ENCODE measurements around the gene PCDHGB4. TPM values are rescaled to one million over a fixed set of nuclear protein-coding genes. Genes with fewer than 3 reads are reported as not detected.
A peak's percentile ranks its signal among the peaks of the same experiment; 100 is the strongest.
"Not testable (repeated sequence)": the region's sequence is repeated elsewhere in the genome, so short reads cannot be mapped to it uniquely, and the experiment has no call there.

Gene PCDHGB4
- total RNA-seq, 4 donors from 2014 or later, result 1.2 to 3.8 (median 2.8) TPM

DNA sequence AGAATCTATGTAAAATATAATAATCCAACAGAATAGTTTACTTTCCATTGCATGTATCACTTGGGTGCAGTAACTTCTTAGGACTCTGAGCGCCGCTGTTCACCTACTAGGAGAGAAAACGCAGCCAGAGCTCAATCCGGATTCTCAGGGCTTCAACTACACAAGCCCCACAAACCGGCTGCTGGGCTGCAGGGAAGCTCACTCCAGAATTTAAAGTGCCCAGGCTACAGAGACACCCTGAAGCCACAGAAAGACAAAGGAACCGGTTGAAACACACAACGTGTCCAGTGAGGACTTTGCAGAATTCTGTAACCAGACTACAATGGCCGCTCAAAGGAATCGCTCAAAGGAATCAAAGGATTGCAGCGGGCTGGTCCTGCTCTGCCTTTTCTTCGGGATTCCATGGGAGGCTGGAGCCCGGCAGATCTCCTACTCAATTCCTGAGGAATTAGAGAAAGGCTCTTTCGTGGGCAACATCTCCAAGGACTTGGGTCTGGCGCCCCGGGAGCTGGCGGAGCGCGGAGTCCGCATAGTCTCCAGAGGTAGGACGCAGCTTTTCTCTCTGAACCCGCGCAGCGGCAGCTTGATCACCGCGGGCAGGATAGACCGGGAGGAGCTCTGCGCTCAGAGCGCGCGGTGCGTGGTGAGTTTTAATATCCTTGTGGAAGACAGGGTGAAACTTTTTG is 25.5 kb downstream of the PCDHGB4 start, which contains the start of gene PCDHGA10:
TSS of gene PCDHGA10 (plus strand) at position 134 of the 686 bp plus-strand sequence. CDS start at position 323, 189 bp downstream.
- no peak for DNase-seq
- Histone ChIP-seq H3K4me1 (peaks cover 0 to 4% (median 0%) of the 10 kb centered on the region in 3 donors), H3K4me3 (peak within 1 kb of the TSS; percentile 20 to 56 (median 36)), H3K27ac (peak within 1 kb of the TSS in 1 of 4 donors; percentile 30), H3K9me3 (peaks cover 4 to 96% (median 86%) of the 10 kb centered on the region in 3 donors), H3K27me3 (peaks cover 0 to 44% (median 0%) of the 10 kb centered on the region in 4 donors), H3K36me3 (peaks cover 0 to 8% (median 0%) of the 10 kb centered on the region in 3 donors)
- WGBS, 2 donors, result 20 to 27% methylated on average over 18 to 26 of the region's 31 CpGs
- TF ChIP-seq, protein P1, sequence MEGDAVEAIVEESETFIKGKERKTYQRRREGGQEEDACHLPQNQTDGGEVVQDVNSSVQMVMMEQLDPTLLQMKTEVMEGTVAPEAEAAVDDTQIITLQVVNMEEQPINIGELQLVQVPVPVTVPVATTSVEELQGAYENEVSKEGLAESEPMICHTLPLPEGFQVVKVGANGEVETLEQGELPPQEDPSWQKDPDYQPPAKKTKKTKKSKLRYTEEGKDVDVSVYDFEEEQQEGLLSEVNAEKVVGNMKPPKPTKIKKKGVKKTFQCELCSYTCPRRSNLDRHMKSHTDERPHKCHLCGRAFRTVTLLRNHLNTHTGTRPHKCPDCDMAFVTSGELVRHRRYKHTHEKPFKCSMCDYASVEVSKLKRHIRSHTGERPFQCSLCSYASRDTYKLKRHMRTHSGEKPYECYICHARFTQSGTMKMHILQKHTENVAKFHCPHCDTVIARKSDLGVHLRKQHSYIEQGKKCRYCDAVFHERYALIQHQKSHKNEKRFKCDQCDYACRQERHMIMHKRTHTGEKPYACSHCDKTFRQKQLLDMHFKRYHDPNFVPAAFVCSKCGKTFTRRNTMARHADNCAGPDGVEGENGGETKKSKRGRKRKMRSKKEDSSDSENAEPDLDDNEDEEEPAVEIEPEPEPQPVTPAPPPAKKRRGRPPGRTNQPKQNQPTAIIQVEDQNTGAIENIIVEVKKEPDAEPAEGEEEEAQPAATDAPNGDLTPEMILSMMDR (IDR thresholded peaks at IDR 0.05), result peak in 4 of 6 experiments; percentile 36 to 64 (median 57)
- TF ChIP-seq POLR2A (IDR thresholded peaks at IDR 0.05), result no peak
- intact Hi-C loops (cut with DNase I), result loop anchor here (10.0 kb wide), 2 partner anchors 112 to 142 kb away; no protein-coding TSS in a partner anchor

- TF ChIP-seq POLR2A (IDR thresholded peaks at IDR 0.05), result no peak
- TF ChIP-seq, protein P1 (IDR thresholded peaks at IDR 0.05), result no peak
- H3K36me3 ChIP-seq, result peaks cover 0 to 8% (median 0%) of the 10 kb centered on the region in 3 donors
- peaks cover 0 to 4% (median 0%) of the 10 kb centered on the region in 3 donors for H3K4me1 ChIP-seq
- H3K4me3 ChIP-seq, result peak overlapping the region; percentile 20 to 56 (median 36)
- intact Hi-C loops (cut with DNase I), result loop anchor here (10.0 kb wide), 2 partner anchors 111 to 141 kb away; no protein-coding TSS in a partner anchor
- 21 to 25% methylated on average over 16 to 25 of the region's 25 CpGs for WGBS, 2 donors
- no peak for DNase-seq
- H3K9me3 ChIP-seq, result peaks cover 4 to 96% (median 86%) of the 10 kb centered on the region in 3 donors
- peak overlapping the region in 1 of 4 donors; percentile 30 for H3K27ac ChIP-seq
- peaks cover 0 to 39% (median 0%) of the 10 kb centered on the region in 4 donors for H3K27me3 ChIP-seq
Observed at GRCh38 chr5:141413540-141414069, 26.1 kb downstream of the PCDHGB4 start.

GRCh38 chr5:141414548-141415274 is 27.2 kb downstream of the PCDHGB4 start:
- 23 to 32% methylated on average over 2 to 9 of the region's 46 CpGs for whole genome bisulfite sequencing, 2 donors
- Histone ChIP-seq H3K9me3 (peaks cover 13 to 96% (median 86%) of the 10 kb centered on the region in 3 donors), H3K27me3 (peaks cover 0 to 38% (median 0%) of the 10 kb centered on the region in 4 donors), H3K36me3 (peaks cover 0 to 14% (median 0%) of the 10 kb centered on the region in 3 donors)
- not testable (repeated sequence) for H3K4me3 ChIP-seq, H3K4me1 ChIP-seq, H3K27ac ChIP-seq, DNase-seq
- intact Hi-C loops (cut with DNase I), result loop anchor here (10.0 kb wide), 2 partner anchors 110 to 140 kb away; no protein-coding TSS in a partner anchor

- Histone ChIP-seq H3K27me3 (peaks cover 0 to 37% (median 0%) of the 10 kb centered on the region in 4 donors), H3K9me3 (peaks cover 19 to 96% (median 85%) of the 10 kb centered on the region in 3 donors), H3K36me3 (peaks cover 0 to 16% (median 0%) of the 10 kb centered on the region in 3 donors)
- intact Hi-C loops (cut with DNase I), result loop anchor here (10.0 kb wide), 2 partner anchors 110 to 140 kb away; no protein-coding TSS in a partner anchor
- not testable (repeated sequence) for H3K4me1 ChIP-seq, DNase-seq, H3K27ac ChIP-seq, H3K4me3 ChIP-seq
- WGBS, 2 donors, result 23 to 28% methylated on average over 7 to 20 of the region's 24 CpGs
Observed at GRCh38 chr5:141415275-141415618, 27.7 kb downstream of the PCDHGB4 start.

DNA sequence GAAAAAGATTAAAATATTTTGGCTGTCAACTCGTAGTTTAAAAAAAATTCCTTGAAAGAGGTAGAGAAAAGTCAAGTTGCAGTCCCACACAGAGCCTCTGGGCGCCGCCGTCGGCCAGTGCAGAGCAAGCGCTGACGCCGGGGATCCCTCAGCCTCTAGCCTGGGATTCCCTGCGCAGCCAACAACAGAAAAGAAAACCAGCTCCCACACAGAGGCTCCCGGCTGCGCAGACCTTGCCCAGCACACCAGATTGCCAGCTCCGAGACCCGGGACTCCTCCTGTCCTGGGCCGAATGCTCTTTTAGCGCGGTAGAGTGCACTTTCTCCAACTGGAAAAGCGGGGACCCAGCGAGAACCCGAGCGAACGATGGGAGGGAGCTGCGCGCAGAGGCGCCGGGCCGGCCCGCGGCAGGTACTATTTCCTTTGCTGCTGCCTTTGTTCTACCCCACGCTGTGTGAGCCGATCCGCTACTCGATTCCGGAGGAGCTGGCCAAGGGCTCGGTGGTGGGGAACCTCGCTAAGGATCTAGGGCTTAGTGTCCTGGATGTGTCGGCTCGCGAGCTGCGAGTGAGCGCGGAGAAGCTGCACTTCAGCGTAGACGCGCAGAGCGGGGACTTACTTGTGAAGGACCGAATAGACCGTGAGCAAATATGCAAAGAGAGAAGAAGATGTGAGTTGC is 30.1 kb downstream of the PCDHGB4 start, which contains the start of gene PCDHGB7:
TSS of gene PCDHGB7 (plus strand) at position 184 of the 679 bp plus-strand sequence. CDS start at position 367, 183 bp downstream.
- H3K4me1 ChIP-seq, DNase-seq, H3K36me3 ChIP-seq: not testable (repeated sequence)
- intact Hi-C loops (cut with DNase I), result loop anchor here (10.0 kb wide), 2 partner anchors 107 to 137 kb away; no protein-coding TSS in a partner anchor
- H3K27ac ChIP-seq, result peak within 1 kb of the TSS in 2 of 4 donors; percentile 51 to 56
- WGBS, 2 donors, result 20 to 22% methylated on average over 17 to 22 of the region's 47 CpGs
- peaks cover 23 to 100% (median 94%) of the 10 kb centered on the region in 3 donors for H3K9me3 ChIP-seq
- TF ChIP-seq, protein P1 (IDR thresholded peaks at IDR 0.05), result peak; percentile 23 to 67 (median 58)
- peak within 1 kb of the TSS in 3 of 4 donors; percentile 42 to 57 (median 45) for H3K4me3 ChIP-seq
- H3K27me3 ChIP-seq, result peaks cover 0 to 51% (median 0%) of the 10 kb centered on the region in 4 donors

Measured in esophagus squamous epithelium (tissue), 5 donors.